Daoy (cell line): ENCODE data around the gene EPB41. TPM values are rescaled to one million over a fixed set of nuclear protein-coding genes. Genes with fewer than 3 reads are reported as not detected.
"Not testable (repeated sequence)": the region's sequence is repeated elsewhere in the genome, so short reads cannot be mapped to it uniquely, and the experiment has no call there.

Source experiments
- DNase-seq: peaks from one replicate; pipeline ENCODE4 v3.0.0-alpha.2; 2015; ENCODE audit warnings: low read depth
- total RNA-seq: library from RNA; depleted of rRNA; stranded (reverse); fragments of >200 nt; shearing (Covaris generic); gene quantifications from 2 replicates; pipeline ENCODE4 v1.2.3, GENCODE V29; 2014; rRNA removed

The EPB41 gene
- total RNA-seq: 34.5 and 36.5 TPM in 2 replicates

GRCh38 chr1:28914228-28915030 lies at the start of gene EPB41:
Gene EPB41, plus strand, starts transcription at chr1:28914569. Its CDS starts 72,869 bp downstream, at chr1:28987438.
- peak; percentile 98 for DNase-seq

- no peak for DNase-seq
These were observed 49.7 kb upstream of the EPB41 start for GRCh38 chr1:28864695-28865094.

GRCh38 chr1:28865997-28866650 lies 48.2 kb upstream of the EPB41 start:
- peak; percentile 48 for DNase-seq

- no peak for DNase-seq
These were observed 46.5 kb upstream of the EPB41 start for GRCh38 chr1:28867850-28868249.

GRCh38 chr1:28869952-28870351 lies 44.4 kb upstream of the EPB41 start:
- no peak for DNase-seq

GRCh38 chr1:28871631-28872401 lies 42.6 kb upstream of the EPB41 start:
- DNase-seq: no peak

- DNase-seq: not testable (repeated sequence)
These were observed 39.2 kb upstream of the EPB41 start for GRCh38 chr1:28875134-28875533.

- DNase-seq: peak; percentile 81
These were observed 37.1 kb upstream of the EPB41 start for GRCh38 chr1:28877132-28877781.

- no peak for DNase-seq
These were observed 35.6 kb upstream of the EPB41 start for GRCh38 chr1:28878796-28879195.

- DNase-seq: peak; percentile 93
These were observed 32.2 kb upstream of the EPB41 start for GRCh38 chr1:28882009-28882628.

- DNase-seq: no peak
These were observed 31.1 kb upstream of the EPB41 start for GRCh38 chr1:28883242-28883616.

GRCh38 chr1:28885472-28885877 lies 28.9 kb upstream of the EPB41 start:
- no peak for DNase-seq

GRCh38 chr1:28885977-28886730 lies 28.2 kb upstream of the EPB41 start:
- no peak for DNase-seq

GRCh38 chr1:28886731-28887418 lies 27.5 kb upstream of the EPB41 start:
- peak; percentile 91 for DNase-seq

GRCh38 chr1:28887419-28887834 lies 26.9 kb upstream of the EPB41 start:
- DNase-seq: no peak

GRCh38 chr1:28887835-28888682 lies 26.3 kb upstream of the EPB41 start:
- DNase-seq: no peak

GRCh38 chr1:28888915-28889314 lies 25.5 kb upstream of the EPB41 start:
- no peak for DNase-seq

- no peak for DNase-seq
These were observed 25.0 kb upstream of the EPB41 start for GRCh38 chr1:28889357-28889756.

- no peak for DNase-seq
These were observed 23.9 kb upstream of the EPB41 start for GRCh38 chr1:28890435-28890834.
